Stimulated activated CD8-positive, alpha-beta memory T cell treated with anti-CD3 and anti-CD28 coated beads, Interleukin-12 subunit alpha, Interleukin-12 subunit beta, amount 100 ng/mL, for 24 hours (primary cell): ENCODE data around the gene CHD9.
"Not testable (repeated sequence)": the region's sequence is repeated elsewhere in the genome, so short reads cannot be mapped to it uniquely, and the experiment has no call there.

Experiments used
- DNase-seq: peaks from one replicate; pipeline ENCODE4 v3.0.0-alpha.2; 2020; ENCODE audit errors: extremely low read depth

CHD9 gene

GRCh38 chr16:53054670-53055485 lies at the start of gene CHD9:
TSS of gene CHD9 (plus strand) at chr16:53054991. CDS start at chr16:53156090, 101,099 bp downstream.
- DNase-seq, result peak; percentile 34

GRCh38 chr16:53007095-53007494 lies 47.7 kb upstream of the CHD9 start:
- no peak for DNase-seq

- no peak for DNase-seq
These were observed 40.5 kb upstream of the CHD9 start for GRCh38 chr16:53014287-53014686.

- no peak for DNase-seq
These were observed 35.9 kb upstream of the CHD9 start for GRCh38 chr16:53018834-53019416.

- no peak for DNase-seq
These were observed 32.4 kb upstream of the CHD9 start for GRCh38 chr16:53022374-53022773.

- no peak for DNase-seq
These were observed 30.7 kb upstream of the CHD9 start for GRCh38 chr16:53024045-53024444.

GRCh38 chr16:53029971-53030370 lies 24.8 kb upstream of the CHD9 start:
- no peak for DNase-seq

- no peak for DNase-seq
These were observed 23.4 kb upstream of the CHD9 start for GRCh38 chr16:53031323-53031942.

- no peak for DNase-seq
These were observed 20.5 kb upstream of the CHD9 start for GRCh38 chr16:53034306-53034705.

GRCh38 chr16:53035176-53035942 lies 19.4 kb upstream of the CHD9 start:
- DNase-seq, result no peak

- DNase-seq, result no peak
These were observed 18.7 kb upstream of the CHD9 start for GRCh38 chr16:53036066-53036465.

- DNase-seq, result not testable (repeated sequence)
These were observed 18.1 kb upstream of the CHD9 start for GRCh38 chr16:53036711-53037110.

GRCh38 chr16:53040788-53041187 lies 14.0 kb upstream of the CHD9 start:
- DNase-seq, result no peak

GRCh38 chr16:53041320-53042051 lies 13.3 kb upstream of the CHD9 start:
- DNase-seq, result no peak

- DNase-seq, result no peak
These were observed 12.5 kb upstream of the CHD9 start for GRCh38 chr16:53042235-53042701.

GRCh38 chr16:53043428-53043831 lies 11.4 kb upstream of the CHD9 start:
- DNase-seq, result no peak

GRCh38 chr16:53043986-53044601 lies 10.7 kb upstream of the CHD9 start:
- DNase-seq, result no peak

GRCh38 chr16:53045341-53046220 lies 9.2 kb upstream of the CHD9 start:
- DNase-seq, result no peak

GRCh38 chr16:53047515-53047914 lies 7.3 kb upstream of the CHD9 start:
- DNase-seq, result not testable (repeated sequence)
